ENCODE results near the gene CACNA1D. TPM values are rescaled to one million over a fixed set of nuclear protein-coding genes. Genes with fewer than 3 reads are reported as not detected.

CACNA1D gene
- total and polyA plus RNA-seq, 2 donors from 2014 or later: 3.7 to 35.7 TPM

DNA sequence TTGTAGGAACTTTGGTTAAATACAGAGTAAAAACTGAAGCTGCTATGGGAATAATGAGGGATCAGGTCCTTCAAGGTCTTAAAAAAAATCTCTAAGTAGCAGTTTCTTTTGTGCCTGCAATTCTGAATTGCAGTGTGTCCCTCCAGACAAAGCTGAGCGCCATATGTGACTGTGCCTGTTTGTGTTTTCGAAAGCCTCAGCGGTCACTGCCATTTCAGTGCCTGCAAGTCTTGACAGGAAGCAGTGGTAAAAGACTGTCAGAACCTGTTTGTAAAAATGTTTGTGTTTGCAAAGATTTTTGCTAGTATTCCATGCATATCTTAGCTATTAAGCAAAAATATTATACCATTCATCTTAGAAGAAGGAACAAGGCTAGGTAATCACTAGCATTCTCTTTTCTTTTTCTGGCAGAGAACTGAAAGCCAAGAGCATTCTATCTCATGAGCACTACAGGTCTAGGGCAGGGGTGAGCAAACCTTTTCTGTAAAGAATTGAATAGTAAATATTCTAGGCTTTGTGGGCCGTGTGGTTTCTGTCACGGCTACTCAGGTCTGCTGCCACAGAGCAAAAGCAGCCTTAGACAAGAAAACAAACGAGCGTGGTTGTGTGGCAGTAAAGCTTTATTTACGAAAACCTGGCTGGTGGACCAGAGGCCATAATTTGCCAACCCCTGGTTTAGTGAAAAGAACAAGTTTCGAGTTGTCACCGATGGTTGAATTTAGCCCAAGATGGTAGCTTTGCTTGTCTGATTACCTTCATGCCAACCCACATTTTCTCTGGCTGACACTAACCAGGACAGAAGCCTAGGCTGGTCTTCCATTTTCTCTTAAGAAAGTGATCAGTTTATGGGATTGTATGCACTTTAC, 134.4 kb downstream of the CACNA1D start:
- H3K36me3 ChIP-seq (ENCODE audit: control insufficient read depth in 2 of 3, insufficient read depth in 3 of 3, low read length in 3 of 3): no peaks in the 10 kb centered on the region
- no peaks in the 10 kb centered on the region for H3K4me1 ChIP-seq (ENCODE audit: control insufficient read depth in 2 of 3, insufficient read depth in 2 of 3, low read depth in 1 of 3, low read length in 3 of 3)
- H3K9me3 ChIP-seq (ENCODE audit: control insufficient read depth in 2 of 3, insufficient read depth in 1 of 3, low read length in 3 of 3): peaks cover 0 to 3% (median 0%) of the 10 kb centered on the region in 3 donors
- FAIRE-seq: no peak
- H3K9ac ChIP-seq (ENCODE audit: low read length in 3 of 3): no peak overlapping the region
- TF ChIP-seq, protein P1, sequence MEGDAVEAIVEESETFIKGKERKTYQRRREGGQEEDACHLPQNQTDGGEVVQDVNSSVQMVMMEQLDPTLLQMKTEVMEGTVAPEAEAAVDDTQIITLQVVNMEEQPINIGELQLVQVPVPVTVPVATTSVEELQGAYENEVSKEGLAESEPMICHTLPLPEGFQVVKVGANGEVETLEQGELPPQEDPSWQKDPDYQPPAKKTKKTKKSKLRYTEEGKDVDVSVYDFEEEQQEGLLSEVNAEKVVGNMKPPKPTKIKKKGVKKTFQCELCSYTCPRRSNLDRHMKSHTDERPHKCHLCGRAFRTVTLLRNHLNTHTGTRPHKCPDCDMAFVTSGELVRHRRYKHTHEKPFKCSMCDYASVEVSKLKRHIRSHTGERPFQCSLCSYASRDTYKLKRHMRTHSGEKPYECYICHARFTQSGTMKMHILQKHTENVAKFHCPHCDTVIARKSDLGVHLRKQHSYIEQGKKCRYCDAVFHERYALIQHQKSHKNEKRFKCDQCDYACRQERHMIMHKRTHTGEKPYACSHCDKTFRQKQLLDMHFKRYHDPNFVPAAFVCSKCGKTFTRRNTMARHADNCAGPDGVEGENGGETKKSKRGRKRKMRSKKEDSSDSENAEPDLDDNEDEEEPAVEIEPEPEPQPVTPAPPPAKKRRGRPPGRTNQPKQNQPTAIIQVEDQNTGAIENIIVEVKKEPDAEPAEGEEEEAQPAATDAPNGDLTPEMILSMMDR (IDR thresholded peaks at IDR 0.05; ENCODE audit: borderline replicate concordance, extremely low read depth, insufficient read depth): no peak
- no peak for DNase-seq
- H3K4me3 ChIP-seq (ENCODE audit: low read length in 3 of 3): no peak overlapping the region
- no peaks in the 10 kb centered on the region for H3K27me3 ChIP-seq (ENCODE audit: control insufficient read depth, insufficient read depth, low read length)
- no peak overlapping the region for H3K27ac ChIP-seq (ENCODE audit: low read depth in 2 of 2, low read length in 2 of 2)
- intact Hi-C loops (cut with DNase I): no loop called here

DNA sequence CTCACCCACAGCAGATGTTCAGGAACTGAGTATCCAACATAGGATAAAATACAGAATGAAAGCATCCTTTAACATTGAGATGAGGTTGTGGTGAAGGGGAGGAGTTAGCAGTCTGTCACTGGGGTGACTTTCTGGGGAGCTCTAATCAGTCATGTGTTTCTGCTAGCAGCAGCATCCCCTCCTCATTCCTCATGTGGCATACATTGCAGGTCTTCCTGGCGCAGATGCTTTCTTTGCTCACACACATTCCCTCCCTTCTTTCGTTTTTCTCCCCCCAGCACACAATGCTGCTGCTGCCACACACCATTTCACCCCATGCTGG, 135.0 kb downstream of the CACNA1D start:
- intact Hi-C loops (cut with DNase I): no loop called here
- Histone ChIP-seq H3K27ac (ENCODE audit: low read depth in 2 of 2, low read length in 2 of 2) (no peak overlapping the region), H3K9me3 (ENCODE audit: control insufficient read depth in 2 of 3, insufficient read depth in 1 of 3, low read length in 3 of 3) (peaks cover 0 to 3% (median 0%) of the 10 kb centered on the region in 3 donors), H3K4me1 (ENCODE audit: control insufficient read depth in 2 of 3, insufficient read depth in 2 of 3, low read depth in 1 of 3, low read length in 3 of 3) (no peaks in the 10 kb centered on the region), H3K9ac (ENCODE audit: low read length in 3 of 3) (no peak overlapping the region), H3K4me3 (ENCODE audit: low read length in 3 of 3) (no peak overlapping the region), H3K36me3 (ENCODE audit: control insufficient read depth in 2 of 3, insufficient read depth in 3 of 3, low read length in 3 of 3) (no peaks in the 10 kb centered on the region), H3K27me3 (ENCODE audit: control insufficient read depth, insufficient read depth, low read length) (no peaks in the 10 kb centered on the region)
- DNase-seq (no peak), FAIRE-seq (no peak)
- TF ChIP-seq, protein P1 (IDR thresholded peaks at IDR 0.05; ENCODE audit: borderline replicate concordance, extremely low read depth, insufficient read depth): no peak

DNA sequence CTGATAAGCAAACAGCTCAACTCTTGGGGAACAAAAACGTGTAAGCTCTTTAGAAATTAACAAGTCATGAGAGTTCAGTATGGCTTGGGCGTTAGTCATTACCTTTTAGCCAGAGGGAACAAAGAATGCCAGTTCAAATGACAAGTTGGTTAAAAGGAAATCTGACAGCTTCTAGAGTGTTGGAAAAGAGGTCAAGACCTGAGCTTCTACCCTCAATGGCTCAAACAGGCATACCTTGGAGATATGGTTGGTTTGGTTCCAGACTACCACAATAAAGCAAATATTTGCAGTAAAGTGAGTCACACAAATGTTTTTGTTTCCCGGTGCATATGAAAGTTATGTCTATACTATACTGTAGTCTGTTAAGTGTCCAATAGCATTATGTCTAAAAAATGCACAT, 136.1 kb downstream of the CACNA1D start:
- Histone ChIP-seq H3K9ac (ENCODE audit: low read length in 3 of 3) (no peak overlapping the region), H3K27ac (ENCODE audit: low read depth in 2 of 2, low read length in 2 of 2) (no peak overlapping the region), H3K4me3 (ENCODE audit: low read length in 3 of 3) (no peak overlapping the region), H3K27me3 (ENCODE audit: control insufficient read depth, insufficient read depth, low read length) (no peaks in the 10 kb centered on the region), H3K36me3 (ENCODE audit: control insufficient read depth in 2 of 3, insufficient read depth in 3 of 3, low read length in 3 of 3) (no peaks in the 10 kb centered on the region), H3K4me1 (ENCODE audit: control insufficient read depth in 2 of 3, insufficient read depth in 2 of 3, low read depth in 1 of 3, low read length in 3 of 3) (no peaks in the 10 kb centered on the region), H3K9me3 (ENCODE audit: control insufficient read depth in 2 of 3, insufficient read depth in 1 of 3, low read length in 3 of 3) (peaks cover 0 to 3% (median 0%) of the 10 kb centered on the region in 3 donors)
- FAIRE-seq (no peak), DNase-seq (no peak)
- intact Hi-C loops (cut with DNase I): no loop called here
- TF ChIP-seq, protein P1 (IDR thresholded peaks at IDR 0.05; ENCODE audit: borderline replicate concordance, extremely low read depth, insufficient read depth): no peak

Data from kidney (tissue), 14 donors.